Islet of Langerhans (tissue), 1 donor: ENCODE results near the gene PEAR1.

Experiments used
- FAIRE-seq: peaks from one replicate; lab custom pipeline; 2011; peaks lifted over from hg19 to GRCh38; lab: Jason Lieb, UNC

Gene PEAR1

DNA sequence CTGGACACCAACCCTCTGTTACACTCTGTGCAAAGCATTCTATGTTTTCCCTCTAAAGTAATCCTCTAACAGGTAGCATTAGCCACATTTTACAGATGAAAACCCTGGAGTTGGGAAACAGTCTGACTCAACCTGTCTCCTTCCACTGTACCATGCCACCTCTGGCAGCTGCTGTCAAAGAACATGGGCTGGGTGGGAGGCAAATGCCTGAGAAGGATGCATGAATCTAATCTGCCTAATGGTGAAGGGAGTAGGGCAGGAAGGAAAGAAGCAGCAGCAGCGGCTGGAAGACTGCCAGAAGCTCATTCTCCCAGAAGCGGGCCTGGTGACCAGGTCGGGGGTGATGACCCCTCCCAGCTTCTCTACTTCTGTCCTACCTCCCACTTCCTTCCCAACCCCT lies 48.7 kb downstream of the PEAR1 start:
- FAIRE-seq = no peak

DNA sequence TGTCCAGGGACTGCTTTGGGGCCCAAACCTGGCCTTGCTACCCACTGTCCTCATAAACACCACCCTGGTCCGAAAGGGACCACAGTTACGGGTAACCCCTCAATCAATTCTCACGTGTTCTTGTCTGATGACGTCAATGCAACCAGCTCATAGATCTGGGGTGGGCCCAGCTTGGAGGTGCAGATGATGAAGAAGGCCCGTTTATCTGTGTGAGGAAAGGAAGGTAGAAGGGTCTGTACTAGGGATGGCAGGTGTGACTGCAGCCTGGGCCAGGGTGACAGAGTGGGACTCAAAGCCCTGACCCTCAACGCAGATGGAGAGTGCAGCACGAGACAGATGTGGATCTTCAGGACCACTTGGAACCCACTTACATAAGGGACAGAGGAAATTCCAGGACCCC lies 49.1 kb downstream of the PEAR1 start:
- no peak for FAIRE-seq

DNA sequence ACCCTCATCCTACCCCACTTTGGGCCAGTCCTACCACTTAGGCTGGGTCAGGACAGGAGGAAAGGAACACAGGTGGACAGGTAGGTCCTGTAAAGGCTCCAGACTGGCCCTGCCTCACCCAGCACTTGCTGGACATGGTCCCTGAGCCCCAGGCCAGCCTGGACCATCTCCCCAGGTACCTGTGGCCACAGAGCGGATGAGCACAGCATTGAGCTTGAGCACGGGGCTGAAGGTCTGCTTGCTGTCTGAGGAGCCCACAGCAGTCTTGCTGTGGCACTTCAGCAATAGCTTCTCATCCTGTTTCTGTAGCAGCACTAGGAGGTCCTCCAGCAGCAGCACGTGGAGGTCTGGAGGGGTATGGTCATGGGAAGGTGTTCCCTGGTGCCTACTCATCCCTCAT lies 50.2 kb downstream of the PEAR1 start:
- no peak for FAIRE-seq

DNA sequence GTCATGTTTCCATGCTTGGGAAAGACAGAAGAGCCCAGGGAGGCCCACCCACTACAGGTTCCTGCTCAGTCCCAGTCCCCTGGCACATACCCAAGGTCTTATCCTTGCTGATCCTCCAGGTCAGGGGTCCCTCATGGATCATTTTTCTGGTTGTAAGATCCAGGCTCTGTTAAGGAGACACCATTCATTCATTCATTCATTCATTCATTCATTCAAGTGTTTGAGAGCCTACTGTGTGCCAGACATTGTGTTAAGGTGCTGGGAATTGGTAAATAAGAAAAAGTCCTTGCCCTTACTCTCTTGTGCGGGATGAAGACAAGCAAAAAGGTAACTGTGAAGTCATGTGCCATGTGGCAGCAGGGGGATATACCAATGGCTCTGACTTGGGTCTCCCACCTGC lies 50.8 kb downstream of the PEAR1 start:
- no peak for FAIRE-seq

DNA sequence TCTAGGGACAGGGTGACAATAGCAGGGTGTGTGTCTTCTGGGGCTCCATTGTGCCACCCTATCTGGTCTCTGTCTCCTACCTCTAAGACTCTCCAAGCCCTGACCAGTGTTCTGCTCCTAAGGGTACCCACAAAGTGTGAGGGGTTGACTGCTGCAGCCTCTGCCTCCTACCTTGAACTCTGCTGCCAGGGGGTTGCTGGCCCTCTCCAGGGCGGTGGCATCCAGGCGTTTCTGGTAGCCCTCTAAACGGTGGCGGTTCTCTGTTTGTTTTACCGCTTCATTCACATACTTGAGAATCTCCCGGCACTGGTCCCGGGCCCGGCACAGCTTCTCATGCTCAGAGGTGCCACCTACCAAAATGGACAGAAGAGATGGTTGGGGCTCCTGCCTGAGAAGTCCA lies 51.3 kb downstream of the PEAR1 start:
- no peak for FAIRE-seq

DNA sequence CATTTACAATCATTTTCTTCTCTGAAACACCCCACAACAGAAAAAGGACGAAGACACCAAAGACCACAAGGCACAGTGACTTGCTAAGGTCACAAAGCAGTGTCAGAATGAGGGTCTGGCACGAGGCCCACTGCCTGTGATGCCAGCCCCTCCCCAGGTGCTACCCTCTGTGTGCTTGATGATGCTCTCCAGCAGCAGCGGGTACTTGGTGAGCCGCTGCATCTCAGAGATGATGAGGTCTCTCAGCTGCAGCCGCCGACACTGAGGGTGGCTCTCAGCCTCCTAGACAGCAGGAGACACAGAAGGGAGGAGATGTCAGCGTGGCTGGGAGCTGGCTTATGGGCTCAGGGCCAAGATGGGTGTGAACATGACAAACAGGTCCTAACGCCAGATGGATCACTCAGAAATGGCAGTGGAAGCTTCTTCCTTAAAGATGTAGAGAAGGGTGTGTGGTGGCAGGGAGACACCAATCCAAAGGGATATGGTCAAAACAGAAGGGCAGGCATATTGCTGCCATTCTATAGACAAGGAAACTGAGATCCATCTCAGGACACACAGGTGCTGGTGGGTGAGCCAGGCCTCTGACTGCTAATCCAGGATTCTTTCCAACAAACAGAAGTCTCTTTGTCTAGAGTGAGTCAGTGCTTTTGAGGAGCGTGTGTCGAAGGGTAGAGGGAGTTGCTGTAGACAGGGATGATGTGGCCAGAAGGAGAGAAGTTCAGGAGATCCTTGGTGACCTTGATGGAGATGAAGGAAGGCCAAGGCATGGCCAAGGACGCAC lies 52.6 kb downstream of the PEAR1 start:
- no peak for FAIRE-seq

DNA sequence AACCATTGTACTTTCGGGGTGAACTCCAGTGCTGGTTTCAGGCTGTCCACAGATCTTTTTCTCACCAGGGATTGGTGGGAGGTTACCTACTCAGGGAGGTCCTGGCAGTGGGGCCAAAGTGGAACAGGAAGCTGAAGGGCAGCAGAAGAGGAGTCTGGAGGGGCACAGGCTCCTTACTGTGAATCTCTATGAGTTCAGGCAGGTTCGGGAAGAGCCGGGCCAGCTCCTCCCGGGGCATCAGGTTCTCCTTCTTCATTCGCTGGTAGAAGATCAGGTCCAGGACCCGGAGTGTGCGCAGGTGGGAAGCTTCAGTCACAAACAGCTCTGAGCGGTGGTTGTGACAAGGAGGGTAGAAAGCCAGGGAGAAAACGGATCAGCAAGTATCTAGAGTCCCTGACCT lies 53.6 kb downstream of the PEAR1 start:
- FAIRE-seq = no peak

DNA sequence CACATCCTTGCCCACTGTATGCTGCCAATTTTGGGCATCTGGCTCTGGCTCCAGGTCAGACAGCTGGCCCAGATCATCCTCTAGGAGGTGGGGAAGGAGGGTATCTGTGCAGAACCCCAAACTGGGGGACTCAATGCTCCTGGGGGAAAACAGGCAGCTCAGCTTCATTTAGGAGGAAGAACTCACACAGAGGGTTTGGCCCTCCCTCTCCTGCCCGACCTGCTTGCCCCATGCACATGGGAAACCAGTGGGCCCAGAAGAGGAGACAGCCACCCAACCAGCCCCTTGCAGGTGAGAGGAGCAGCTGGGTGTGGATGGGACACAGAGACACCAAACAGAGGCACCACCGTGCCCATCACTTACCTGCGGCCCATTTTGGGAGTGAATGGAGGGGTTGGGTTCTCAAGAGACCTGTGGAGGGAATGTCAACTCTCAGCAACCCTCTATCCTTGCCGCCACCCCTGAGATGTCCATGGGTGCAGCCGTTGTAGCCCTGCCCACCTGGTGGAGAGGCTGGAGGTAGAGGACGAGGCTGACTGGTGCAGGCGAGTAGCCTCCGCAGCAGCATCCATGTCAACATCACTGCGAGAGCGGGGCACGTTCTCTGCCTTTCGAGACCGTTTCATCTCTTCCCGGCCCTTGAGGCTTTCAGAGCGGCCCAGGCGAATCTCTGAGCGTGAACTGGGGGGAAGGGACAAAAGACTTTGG lies 54.5 kb downstream of the PEAR1 start:
- no peak for FAIRE-seq

DNA sequence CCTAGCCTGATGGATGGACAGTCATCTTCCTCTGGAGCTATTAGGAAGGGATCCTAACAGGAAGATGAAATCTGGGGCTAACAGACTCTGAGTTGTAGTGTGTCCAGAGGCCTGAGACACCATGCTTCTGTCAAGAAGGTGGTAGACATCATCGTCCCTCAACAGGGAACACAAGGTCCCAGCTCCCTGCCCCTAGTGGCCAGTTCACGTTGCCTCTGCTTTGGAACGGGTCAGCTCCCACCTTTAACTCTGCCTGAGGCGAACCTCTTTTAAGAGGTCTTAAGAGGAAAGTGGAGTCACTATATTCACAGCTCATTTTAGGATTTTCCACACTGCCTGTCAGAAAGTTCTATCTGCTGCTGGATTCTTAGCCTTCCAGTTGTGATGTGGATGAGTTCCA lies 55.2 kb downstream of the PEAR1 start:
- FAIRE-seq = no peak

DNA sequence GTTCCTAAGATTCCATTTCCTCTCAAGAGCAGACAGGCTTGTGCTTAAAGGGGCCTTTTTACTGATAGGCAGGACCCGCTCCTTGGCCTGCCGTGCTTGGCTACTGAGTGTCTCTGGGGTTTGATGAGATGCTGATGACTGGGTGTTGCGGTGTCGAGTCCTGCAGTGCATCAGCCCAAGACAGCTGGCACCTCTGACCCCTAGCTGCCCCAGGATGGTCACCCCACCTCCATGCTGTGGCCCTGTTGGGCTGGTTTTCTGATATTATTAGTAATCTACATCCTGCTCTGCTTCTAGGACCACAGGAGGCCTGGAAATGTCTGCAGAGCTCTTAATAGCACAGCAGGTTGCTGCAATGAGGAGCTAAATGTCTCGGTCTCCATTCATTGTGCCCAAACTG lies 55.6 kb downstream of the PEAR1 start:
- no peak for FAIRE-seq

DNA sequence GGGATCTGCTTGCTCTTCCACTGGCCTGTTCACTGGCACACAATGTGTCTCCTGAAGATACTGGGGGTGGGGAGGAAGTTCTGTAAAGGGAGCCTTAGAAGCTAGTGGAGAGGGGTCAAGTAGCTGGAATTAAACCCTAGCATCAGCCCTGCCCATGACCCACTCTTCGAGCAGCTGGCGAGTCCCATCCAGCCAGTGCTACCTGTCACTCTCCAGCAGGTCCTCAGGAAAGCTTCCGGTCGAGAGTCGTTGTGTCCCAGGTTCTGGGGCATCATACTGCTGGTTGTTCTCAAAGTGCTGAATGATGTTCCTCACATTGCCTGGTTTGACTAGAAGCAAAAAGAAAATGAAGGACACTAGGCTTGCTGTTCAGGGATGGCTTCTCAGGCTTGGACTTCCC lies 57.9 kb downstream of the PEAR1 start:
- no peak for FAIRE-seq

DNA sequence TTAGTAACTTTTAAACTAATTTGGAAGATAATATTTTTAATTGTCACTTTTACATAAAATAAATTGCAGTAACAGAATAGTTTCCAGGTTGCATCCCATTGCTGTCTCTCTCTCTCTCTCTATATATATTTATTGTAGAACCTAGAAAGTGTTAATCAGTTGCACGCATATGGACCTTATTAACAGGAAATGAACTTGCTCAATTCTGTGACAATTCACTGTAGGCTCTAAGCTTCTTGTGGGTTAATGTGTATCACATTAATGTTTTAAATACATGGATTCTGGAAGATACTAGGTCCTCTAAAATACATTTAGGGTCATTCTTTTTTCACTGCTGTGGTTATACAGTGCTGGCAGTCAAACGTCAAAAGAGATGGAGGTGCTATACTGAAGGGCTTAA lies 60.1 kb downstream of the PEAR1 start:
- no peak for FAIRE-seq

DNA sequence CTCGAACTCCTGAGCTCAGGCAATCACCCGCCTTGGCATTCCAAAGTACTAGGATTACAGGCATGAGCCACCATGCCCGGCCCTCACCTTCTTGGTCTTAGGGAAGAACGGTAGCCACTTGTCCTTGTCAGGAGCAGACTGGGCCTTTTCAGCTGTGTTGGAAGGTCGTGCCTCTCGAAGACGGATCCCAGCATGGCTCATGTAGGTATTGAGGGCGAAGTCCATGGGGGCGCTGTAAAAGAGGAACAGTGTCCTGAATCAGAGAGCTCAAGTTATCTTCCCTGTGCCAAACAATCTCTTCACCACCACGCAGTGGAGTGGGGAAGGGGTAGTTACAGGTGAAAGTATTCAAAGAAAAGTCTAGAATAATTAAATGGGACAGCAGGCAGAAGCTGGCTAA lies 62.8 kb downstream of the PEAR1 start:
- no peak for FAIRE-seq

DNA sequence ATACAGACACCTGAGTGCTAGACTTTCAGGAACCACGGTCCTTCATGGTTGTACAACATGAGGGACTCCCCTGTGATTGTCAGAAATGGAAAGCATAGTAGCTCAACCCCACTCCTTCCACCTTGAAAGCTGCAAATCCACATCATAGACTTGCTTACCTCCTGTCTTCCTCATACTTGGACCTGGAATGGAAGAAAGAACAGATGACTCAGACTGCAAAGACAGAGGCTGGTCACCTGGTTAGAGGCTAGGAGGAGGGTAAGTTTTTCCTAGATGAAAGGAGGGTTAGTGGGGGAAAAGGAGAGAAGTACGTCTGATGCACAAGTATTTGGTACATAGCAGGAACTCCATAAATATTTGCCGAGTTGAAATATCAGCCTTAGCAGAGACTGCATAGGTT lies 64.1 kb downstream of the PEAR1 start:
- no peak for FAIRE-seq

DNA sequence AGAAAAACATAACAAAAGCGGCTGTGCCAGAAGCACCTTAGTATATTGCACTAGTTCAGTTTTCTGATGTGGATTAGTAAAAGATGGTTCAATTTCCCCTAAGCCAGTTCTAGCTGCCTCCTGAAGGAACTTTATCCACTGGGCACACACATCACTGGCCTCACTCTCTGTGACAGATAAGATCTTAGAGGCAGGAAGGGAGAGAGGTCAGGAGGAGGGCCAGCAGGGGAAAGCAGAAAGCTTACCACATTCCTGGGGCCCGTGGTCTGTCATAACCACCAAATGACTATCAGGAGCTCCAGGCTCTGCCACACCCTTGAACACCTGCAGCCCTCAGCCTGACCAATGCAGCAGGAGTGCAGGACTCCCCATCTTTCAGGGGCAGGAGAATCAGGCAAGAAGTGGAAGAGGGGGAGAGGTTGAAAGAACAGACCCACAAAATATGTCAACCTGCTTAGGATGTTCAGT lies 64.8 kb downstream of the PEAR1 start:
- FAIRE-seq = no peak

DNA sequence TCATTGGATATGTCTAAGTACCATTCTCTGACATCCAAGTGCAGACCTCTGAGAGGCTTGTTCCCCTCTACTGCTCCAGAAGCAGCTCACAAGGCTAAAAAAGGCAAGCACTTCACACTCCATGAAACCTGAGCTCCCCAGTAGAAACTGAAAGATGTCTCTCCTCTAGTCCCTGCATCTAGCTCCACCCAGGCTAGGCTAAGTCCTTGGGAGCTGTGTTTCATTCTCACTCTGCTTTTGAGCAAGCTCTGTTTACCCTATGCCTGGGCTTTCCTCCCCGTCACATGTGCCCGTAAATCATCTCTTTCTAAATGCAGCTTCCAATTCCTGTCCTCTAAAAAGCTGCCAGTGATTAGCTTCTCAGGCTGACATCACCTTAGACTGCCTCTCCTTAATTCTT lies 65.9 kb downstream of the PEAR1 start:
- no peak for FAIRE-seq

DNA sequence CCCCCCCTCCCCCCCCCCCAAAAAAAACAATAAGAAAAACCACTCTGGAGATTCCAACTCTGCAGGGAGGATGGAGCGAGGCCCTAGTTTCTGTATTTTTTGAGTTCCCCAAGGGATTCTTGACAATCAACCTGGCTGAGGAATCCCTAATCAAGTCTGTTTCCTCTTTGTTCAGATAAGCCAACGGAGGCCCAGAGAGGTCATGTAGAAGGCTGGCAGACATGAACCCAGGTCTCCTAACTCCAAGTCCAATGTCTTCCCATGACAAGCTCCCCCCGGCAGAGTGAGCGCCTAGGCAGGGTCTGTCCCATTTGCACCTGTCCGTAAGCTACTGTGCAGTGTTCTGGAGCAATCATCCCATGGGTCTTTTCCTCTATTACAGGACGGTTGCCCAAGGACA lies 66.4 kb downstream of the PEAR1 start:
- no peak for FAIRE-seq

DNA sequence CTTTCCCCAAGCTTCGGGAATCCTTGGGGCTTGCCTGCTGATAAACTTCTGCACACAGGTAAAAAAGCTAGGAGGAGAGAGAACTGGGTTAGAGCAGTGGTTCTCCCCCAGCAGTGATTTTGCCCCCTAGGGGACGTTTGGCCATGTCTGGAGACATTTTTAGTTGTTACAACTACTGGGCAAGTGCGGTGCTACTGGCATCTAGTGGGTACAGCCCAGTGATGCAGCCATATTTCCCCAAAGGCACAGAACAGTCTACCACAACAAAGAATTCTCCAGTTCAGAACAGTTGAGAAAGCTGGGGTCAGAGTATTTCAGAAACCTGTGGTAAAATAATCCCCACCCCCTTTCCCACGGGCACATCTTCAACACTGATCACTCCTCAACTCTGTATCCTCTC lies 68.2 kb downstream of the PEAR1 start:
- no peak for FAIRE-seq

DNA sequence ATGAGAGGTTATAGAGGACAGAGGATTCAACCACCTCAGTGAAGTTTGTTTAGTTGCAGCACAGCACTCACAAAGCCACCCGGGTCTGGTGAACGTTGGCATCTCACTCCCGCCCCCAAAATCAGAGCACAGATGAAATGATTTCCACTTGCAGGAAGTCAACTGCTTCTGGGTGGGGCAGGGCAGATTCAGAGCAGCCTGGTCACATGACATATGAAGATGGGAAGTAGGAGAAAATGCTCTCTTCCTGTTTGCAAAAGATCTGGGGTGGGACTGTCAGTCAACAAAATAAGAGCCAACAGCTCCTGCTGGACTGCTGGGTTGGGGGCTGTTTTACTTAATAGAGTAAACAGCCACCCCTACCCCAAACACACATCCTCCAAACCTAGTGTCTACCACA lies 70.1 kb downstream of the PEAR1 start:
- FAIRE-seq = no peak

DNA sequence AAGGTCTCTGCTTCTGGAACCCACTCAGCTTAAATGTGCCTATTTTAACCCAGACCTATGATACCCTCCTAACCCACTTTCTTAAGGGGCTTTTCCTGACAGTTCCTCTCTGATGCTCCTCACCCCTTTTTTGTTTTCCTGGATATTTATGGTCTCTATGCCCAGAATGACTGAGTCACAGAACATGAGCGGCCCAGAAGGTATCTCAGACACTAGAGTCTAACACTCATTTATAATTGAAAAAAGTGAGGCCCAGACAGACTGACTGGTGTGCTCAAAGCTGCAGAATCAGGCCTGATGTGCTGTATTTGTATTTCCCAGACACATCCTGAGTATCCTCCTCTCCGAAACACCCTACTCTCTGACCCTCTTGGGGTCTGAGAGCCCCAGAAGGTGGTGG lies 70.9 kb downstream of the PEAR1 start:
- FAIRE-seq = no peak
